Gastrocnemius medialis (tissue), 4 donors: ENCODE measurements around the gene PPFIA4.

Experiments used
- CTCF ChIP-seq, 5 experiments: fragments of 450-650 bp in 3 of 5; fragments of 200-600 bp in 2 of 5; sonication (generic) in 2 of 5; IDR thresholded peaks in 4 of 5; conservative IDR thresholded peaks in 1 of 5; 1 replicate in 4 of 5; 2 replicates in 1 of 5; pipeline ENCODE4 v1.5.1; 2016 to 2019; ENCODE audit warnings: antibody characterized with exemption in 5 of 5, mild to moderate bottlenecking in 3 of 5, moderate library complexity in 3 of 5
- POLR2A ChIP-seq, 2 donors: fragments of 450-650 bp; IDR thresholded peaks; one replicate each; pipeline ENCODE4 v1.6.1; 2017; ENCODE audit warnings: antibody characterized with exemption in 2 of 2, mild to moderate bottlenecking in 2 of 2, moderate library complexity in 2 of 2

- TF ChIP-seq POLR2A (IDR thresholded peaks at IDR 0.05) (no peak), CTCF (IDR thresholded peaks at IDR 0.05 in 4 of 5, conservative IDR thresholded peaks at IDR 0.05 in 1 of 5) (no peak)
Measured at GRCh38 chr1:203056516-203056915, 30.2 kb downstream of the PPFIA4 start.
